Sciatic nerve (tissue), 2 donors: ENCODE results near the gene LENEP. TPM values are rescaled to one million over a fixed set of nuclear protein-coding genes. Genes with fewer than 3 reads are reported as not detected.

Experiments
- ATAC-seq: fragments of 200-7000 bp; cut with Tn5 transposase; one replicate; pipeline ENCODE4 v1.9.1; 2020; ENCODE audit warnings: mild to moderate bottlenecking, moderate library complexity
- DNase-seq: peaks from one replicate; pipeline ENCODE4 v3.0.0-alpha.2; 2020; ENCODE audit warnings: low spot score
- intact Hi-C: fragments of 100-400 bp; cut with DNase I; formaldehyde crosslinking; loops from one replicate; pipeline ENCODE4 v1.14.2; 2022
- total RNA-seq: library from RNA; stranded (reverse); fragmentation: NEBNext Ultra II Directional; extraction: Animal tissue kit (Norgen Biotek cat#: 25700); gene quantifications from one replicate; pipeline ENCODE4 v1.2.1, GENCODE V29; 2021
- donor health status: DM: no; HTN: no; CAD: no.
- donor health status: DM: no; HTN: no; CAD: no.

The LENEP gene
- total RNA-seq, 1 donor from 2014 or later, result not detected

DNA sequence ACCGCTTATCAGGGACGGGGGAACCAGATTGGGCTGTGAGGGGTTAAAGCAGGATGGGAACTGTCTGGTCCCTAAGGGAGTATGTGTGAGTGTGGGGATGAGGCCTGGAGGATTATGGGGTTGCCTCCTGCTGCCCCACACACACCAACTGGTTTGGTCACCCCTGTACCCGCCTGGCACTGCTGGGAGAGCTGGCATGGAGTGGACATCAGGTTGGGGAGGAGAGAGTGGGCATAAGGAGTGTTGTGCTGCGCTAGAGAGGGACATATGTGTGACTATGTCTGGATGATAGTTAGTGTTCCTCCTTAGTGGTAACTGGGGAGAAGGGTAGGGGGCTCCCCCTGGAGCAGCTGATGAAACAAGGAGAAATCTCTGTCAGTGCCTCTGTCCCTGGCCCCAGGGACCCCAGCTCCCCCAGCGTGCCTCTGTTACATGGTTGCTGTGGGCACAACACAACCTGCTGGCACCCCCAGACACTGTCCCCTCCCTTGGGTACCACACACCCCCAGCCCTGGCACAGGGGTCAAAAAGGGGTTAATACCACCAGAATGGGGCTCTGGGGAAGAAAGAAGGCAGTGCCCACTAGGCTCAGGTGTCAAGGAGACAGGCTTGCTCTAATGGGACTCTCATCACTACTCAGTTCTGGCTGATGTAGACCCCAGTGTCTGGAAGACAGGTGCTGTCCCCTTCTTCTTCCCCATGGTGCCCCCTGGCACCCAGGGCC lies 11.1 kb downstream of the LENEP start:
- DNase-seq (no peak), ATAC-seq (no peak)
- intact Hi-C loops, result no loop called here

DNA sequence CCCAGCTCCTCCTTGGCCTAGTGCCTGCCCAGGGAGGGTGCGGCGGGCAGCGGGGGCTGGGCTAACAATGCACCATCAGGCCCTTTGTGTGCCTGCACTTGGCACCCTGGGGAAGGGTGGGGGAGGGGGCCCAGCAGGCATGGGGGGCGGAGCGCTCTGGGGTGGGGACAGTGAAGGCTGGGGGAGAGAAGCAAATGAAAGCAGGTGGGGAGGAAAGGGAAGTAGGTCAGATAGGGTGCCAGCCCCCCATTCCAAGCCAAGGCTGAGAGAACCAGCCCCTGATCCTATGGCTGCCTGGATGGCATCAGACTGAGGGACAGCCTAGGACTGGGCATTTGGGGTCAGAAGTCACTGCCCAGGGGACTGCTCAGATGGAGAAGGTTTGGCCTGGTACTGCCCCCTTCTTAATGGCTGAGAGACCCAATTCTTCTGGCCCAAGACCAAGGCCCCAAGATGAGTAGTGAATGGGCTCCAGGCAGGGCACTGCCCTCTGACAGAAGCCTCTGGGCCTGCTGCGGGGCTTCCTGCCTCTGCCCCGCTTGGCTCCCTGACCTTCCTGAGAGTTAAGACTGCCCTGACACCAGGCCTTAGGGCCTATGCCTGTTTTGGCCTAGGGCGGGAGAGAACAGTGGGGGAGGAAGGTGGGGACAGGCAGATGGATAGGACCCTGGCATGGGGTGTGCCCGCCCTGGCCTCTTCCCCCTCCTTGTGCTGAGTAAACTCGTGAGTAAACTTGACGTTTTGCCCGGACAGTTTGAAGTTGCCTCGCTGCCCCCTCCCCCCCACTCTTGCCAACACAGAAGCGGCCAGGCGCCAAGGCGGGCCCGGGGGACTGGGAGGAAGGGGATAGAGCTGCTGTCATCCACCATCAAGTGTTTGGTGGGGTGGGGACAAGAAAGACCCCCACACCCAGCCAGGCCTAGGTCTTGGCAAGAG lies 12.0 kb downstream of the LENEP start:
- no peak for DNase-seq
- intact Hi-C loops, result no loop called here
- ATAC-seq, result no peak

DNA sequence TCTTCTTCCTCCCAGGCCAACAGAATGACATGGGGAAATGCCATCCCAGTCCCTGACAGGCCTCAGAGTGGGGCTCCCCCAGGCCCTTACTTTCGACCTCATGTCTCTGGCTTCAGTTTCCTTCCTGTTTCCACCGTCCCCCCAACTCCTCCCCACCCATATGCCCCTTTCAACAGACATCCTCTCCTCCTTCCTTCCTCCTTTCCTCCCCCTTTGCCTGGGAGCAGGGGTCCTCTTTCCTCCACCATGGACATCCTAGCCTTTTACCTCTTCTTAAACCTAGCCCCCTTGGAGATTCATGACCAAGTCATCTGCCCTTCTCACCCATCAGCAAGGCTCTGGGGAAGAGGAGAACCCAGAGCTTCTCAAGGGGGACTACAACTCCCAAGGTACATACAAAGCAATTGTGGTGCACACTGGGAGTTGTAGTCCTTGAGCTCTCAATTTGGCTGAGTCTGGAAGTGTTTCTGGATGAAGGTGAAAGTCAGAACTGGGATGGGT lies 13.3 kb downstream of the LENEP start:
- ATAC-seq, result no peak
- intact Hi-C loops, result no loop called here
- DNase-seq, result no peak

DNA sequence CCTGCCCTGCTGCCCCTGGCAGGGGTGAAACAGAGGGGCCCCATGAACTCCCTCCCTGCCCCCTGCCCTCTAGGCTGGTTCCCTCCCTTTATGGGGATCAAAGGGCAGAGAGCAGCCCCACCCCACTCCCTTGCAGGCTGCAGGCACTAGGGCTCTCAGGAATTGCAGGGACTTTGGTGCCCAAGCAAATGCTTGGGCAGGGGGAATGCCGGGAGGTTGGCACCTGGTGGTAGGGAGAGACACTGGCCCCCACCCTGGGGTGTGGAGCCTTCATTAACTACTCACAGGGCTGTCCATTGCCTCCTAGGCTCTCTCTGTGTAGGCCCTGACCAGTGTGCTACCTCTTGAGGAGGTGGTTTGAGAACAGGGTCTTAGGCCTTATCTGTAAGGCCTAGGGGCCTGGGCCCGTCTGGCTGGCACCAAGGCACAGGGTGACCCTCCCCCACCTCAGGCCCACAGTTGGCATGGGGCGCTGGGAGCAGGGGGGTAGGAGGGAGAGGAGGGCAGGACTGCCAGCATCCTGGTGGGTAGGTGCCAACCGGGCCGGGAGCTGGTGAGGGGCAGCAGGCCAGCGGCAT lies 14.0 kb downstream of the LENEP start:
- DNase-seq (no peak), ATAC-seq (no peak)
- intact Hi-C loops, result no loop called here

DNA sequence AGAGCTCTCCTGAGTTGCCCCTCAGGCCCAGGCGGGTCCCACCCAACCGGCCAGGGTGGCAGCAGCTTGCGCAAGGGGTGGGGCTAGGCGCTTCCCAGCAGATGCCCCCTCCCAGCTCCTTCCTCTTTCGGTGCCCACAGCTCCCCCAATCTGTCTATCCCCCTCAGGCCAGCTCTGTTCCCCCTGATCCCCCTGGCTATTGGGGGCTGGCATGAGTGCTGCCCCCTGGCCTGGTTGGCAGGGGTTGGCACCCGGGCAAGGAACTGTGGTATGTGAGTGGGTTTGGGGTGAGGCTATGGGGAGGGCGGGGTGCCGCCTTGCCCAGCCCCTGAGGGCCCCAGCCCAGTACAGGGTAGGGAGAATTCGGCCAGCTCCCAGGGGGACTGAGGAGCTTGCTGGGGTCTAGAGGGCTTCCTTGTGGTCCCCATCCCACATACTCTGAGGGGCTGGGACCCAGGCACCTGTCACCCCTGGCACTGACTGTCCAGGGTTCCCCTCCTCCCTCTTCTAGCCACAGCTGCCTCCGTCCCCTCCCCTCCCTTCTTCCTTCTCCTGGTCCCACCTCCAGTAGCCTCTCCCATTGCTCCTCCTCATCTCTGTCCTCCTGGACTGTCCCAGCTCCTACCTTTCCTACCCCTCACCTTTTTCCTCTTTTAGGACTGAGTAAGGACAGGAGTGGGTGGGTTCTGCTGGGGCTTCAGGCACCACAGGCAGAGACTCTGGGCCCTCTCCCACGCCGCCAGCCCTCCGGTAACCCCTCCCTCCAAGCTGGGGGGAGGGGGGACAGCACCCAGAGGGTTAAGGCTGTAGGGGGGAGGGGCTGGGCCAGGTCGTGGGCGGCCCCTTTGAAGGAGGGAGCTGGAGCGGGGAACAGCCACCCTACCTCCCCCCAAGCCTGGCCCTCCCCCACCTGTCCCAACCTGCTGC lies 14.9 kb downstream of the LENEP start:
- DNase-seq (no peak), ATAC-seq (no peak)
- intact Hi-C loops, result no loop called here

DNA sequence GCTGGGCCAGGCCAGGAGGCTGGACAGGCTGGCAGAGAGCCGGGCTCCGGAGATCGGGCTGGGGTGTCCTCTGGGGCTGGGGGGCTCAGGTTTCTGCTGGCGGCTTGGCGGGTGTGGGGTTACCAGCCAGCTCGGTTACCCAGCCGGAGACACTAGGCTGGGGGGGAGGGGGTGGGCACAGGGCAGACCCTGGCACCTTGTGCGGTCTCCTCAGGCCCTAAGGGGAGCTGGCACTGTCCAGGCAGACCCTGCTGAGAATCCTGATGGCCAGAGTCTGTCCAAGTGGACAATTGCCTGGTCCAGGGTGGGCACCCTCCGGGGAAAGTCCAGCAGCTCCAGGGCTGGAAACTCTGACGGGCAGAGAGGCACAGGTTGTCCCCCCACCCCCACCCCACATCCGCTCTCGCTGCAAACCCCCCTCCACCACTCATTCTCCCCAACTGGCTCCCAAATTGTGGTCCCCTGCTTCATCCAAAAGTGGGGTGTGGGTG lies 15.9 kb downstream of the LENEP start:
- no peak for ATAC-seq
- intact Hi-C loops, result no loop called here

GRCh38 chr1:155009742-155010141 lies 16.4 kb downstream of the LENEP start:
- intact Hi-C loops, result no loop called here
- ATAC-seq, result no peak
- no peak for DNase-seq

More for the DNA sequence above, 15.9 kb downstream of the LENEP start:
- DNase-seq, result no peak

DNA sequence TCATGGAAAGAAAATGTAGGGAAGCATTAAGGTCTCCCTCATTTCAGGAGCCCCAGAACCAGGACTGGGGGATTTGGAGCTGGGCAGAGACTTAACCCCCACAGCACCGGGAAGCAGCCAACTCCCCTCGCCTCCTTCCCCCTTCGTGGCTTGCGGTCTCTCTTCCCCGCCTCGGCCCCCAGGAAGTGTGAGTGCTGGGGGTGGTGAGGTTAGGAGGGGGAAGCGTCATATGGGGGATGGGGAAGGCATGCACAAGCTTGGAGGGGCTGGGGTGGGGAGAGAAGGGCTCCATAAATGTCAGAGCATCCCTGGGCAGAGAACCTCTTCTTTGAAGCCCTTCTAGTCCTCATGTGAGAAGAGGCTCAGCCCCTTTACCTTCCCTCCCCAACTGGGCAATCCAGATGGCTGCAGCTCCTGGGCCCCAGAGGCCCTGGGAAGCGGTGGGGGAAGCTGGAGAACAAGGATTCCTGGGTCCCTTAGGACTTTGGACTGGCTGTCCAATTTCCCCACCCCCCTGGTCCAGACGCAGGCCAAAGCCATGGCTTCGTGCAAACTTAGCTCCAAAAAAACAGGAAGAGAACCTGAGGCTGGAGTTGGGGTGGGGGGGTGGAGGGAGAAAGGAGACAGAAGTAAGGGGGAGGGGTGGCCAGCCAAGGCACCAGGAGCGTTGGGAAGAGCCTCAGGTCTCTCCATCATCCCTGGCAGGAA lies 17.0 kb downstream of the LENEP start:
- DNase-seq, result no peak
- no peak for ATAC-seq
- intact Hi-C loops, result no loop called here

GRCh38 chr1:155011004-155011416 lies 17.6 kb downstream of the LENEP start:
- no peak for ATAC-seq
- no peak for DNase-seq
- intact Hi-C loops, result no loop called here

DNA sequence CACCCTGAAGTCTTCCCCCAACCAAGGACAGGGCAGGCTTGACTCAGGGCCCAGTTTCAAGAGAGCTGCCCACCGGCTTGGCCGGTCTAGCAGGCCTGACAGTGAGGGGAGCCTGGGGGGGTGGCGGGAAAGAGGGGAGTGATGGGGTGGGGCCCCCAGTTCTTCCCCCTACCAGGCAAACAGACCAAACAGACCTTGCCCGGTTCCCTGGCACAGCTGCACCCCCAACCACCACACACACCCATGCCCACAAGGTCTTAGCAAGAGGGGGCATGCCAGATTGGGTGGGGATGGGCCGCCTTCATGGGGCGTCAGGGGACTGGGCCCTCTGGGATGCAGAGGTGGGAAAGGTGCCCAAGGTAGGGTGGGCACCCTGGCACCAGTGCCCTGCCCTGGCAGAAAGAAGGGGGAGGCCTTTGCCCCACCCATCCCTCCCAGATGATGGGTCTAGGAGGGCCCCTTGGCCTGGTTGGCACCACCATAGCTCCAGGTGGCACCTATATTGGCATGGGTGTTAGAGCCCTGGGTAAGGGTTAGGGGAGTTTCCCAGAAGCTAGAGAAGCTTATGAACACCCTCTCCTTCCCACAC lies 18.1 kb downstream of the LENEP start:
- intact Hi-C loops, result no loop called here
- DNase-seq (no peak), ATAC-seq (no peak)

- intact Hi-C loops, result no loop called here
- ATAC-seq (peak; percentile 78), DNase-seq (peak; percentile 88)
Observed at GRCh38 chr1:155012026-155012546, 18.7 kb downstream of the LENEP start.

GRCh38 chr1:155012776-155013602 lies 19.6 kb downstream of the LENEP start:
- no peak for DNase-seq
- intact Hi-C loops, result no loop called here
- ATAC-seq, result no peak

GRCh38 chr1:155013632-155014031 lies 20.2 kb downstream of the LENEP start:
- DNase-seq (no peak), ATAC-seq (no peak)
- intact Hi-C loops, result no loop called here

DNA sequence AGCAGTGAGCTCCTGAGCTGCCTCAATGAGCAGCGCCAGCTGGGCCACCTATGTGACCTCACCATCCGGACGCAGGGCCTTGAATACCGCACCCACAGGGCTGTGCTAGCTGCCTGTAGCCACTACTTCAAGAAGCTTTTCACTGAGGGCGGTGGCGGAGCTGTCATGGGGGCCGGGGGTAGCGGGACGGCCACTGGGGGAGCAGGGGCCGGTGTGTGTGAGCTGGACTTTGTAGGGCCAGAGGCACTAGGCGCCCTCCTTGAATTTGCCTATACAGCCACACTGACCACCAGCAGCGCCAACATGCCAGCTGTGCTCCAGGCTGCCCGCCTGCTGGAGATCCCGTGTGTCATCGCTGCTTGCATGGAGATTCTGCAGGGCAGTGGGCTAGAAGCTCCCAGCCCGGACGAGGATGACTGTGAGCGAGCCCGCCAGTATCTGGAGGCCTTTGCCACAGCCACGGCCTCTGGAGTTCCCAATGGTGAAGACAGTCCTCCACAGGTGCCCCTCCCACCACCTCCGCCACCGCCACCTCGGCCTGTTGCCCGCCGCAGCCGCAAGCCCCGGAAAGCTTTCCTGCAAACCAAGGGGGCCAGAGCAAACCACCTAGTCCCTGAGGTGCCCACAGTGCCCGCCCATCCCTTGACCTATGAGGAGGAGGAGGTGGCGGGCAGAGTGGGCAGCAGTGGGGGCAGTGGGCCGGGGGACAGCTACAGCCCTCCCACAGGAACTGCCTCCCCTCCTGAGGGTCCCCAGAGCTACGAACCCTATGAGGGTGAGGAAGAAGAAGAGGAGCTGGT lies 21.5 kb downstream of the LENEP start:
- DNase-seq (no peak), ATAC-seq (no peak)
- intact Hi-C loops, result no loop called here

DNA sequence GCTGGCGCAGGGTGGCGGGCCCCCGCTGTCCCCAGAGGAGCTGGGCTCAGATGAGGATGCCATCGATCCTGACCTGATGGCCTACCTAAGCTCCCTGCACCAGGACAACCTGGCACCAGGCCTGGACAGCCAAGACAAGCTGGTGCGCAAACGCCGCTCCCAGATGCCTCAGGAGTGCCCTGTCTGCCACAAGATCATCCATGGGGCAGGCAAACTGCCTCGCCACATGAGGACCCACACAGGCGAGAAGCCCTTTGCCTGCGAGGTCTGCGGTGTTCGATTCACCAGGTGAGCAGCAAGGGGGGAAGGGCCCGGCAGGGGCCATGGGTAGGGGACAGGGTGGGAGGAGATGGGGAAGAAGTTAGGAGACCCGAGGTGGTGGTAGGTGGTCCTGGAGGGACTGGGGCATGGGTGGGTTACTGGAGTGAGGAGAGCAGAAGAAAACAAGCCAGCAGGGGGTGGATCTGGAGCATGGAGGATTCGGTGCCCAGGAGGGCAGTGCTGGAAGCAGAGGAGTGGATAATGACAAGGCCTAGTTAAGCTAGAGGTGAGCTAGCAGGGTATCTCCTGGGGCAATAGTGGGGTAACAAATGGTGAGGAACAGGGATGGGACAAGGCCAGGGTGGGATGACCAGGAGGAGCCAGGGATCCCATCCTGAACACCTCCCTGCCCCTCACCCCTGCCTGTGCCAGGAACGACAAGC lies 22.3 kb downstream of the LENEP start:
- ATAC-seq, result no peak
- DNase-seq, result no peak
- intact Hi-C loops, result no loop called here
